ENCODE results near the gene COX6A1.
A peak's percentile ranks its signal among the peaks of the same experiment; 100 is the strongest.

The COX6A1 gene

DNA sequence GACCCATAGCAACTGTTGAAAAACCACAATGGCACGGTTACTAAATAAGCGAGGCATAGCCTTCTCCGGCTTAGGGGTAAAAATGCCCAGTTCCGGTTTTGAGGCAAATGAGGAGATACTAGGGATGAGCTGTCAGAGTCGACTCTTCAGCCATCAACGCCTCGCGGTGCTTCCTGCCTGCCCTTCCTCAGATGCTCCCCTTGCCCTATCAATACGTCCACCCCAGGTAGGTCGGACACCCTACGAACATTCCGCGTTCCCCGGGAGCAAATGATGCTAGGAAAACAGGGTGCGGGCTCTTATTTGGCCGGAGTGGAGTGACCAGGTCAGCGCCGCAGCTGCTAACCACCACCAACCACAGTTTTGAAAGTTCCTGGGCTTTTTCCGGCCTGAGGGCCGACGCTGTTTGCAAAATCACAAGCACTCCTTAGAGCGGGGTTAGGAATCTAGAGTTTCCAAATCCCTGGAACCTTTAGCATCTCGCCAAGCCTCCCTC is 30.5 kb downstream of the COX6A1 start:
- peak; percentile 28 for DNase-seq

DNA sequence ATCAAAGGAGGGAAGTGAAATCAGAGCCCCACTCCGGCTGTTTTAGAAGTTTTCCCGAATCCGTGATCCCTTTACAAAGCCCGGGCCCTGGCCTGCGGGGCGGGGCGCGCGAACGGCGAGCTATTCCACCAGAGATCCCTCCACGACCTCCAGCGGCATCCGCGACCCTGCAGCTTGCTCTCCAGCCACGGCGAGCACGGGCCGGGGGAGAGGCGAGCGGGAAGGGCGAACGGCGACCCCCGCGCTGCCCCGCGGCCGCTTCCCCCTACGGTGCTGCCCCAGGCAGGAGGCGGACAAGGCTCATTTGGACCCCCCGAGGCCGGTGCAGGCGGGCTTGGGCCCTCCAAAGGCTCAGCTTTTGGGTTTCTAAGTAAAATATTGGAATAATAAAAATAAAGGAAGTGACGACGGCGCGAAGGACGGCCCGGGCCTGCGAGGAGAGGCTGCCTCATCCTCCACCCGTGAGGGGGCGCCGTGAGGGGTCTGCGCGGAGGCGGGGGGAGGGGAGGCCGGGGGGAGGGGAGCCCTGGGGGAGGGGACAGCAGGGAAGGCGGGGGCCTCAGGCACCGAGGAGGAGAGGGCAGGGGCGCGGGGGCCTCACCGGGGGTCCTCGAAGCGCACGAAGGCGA is 31.0 kb downstream of the COX6A1 start:
- DNase-seq, result peak; percentile 73

DNA sequence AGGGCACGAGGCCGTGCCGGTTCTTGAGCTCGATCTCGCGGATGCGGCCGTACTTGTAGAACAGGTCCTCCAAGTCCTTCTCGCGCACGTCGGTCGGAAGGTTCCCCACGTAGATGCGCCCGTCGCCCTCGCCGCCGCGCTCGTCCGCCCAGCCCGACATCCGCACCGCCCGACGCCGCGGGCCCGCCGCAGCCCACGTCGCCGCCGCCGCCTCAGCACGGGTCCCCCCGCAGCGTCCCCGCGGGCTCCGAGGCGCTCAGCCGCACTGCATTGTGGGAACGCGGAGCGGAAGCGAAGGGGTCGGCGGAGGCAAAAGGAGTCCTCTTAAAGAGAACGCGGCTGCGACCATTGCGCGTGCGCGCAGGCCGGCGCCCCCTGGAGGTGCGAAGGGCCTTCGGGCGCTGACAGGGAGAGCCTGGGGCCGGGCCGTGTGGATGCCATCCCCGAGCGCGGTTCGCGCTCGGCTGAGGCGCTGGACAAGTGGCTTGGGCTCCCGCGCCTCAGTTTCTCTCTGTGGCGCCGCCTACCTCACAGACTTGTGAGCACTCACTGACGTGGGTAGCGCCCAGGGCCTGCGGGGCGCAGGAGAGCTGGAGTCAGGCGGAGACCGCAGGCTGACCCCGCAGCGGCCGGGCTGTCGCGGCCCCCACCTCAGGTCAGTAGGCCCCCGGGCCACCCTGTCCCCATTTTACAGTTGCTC is 31.7 kb downstream of the COX6A1 start, which contains the start of gene SRSF9:
Gene SRSF9, minus strand, starts transcription at position 299 of the 700 bp plus-strand sequence. Its CDS starts 139 bp downstream, at position 160.
- peak; percentile 98 for DNase-seq

DNA sequence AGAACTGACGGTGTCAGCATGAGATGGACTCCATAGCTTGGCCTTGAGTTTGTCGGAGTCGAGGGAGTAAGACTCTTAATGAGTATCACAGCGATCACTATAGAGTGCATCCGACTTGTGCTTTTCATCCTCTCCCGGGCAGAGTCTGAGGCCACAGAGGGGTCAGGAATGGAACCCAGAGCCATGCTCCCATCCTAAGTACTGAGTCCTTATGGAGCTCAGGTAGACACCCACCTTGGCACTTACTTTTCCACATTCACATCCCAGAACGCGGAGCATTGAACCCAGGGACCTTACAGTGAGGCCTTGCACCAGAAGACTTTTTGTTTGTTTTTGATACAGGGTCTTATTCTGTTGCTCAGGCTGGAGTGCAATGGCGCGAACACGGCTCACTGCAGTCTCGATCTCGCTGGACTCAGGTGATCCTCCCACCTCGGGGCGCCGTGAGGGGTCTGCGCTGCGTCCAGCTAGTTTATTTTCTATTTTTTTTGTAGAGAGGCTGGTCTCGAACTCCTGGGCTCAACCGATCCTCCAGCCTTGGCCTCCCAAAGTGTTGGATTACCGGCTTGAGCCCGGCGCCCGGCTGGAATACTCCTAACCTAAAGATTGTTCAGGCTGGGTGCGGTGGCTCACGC is 32.4 kb downstream of the COX6A1 start:
- DNase-seq, result peak; percentile 65

DNA sequence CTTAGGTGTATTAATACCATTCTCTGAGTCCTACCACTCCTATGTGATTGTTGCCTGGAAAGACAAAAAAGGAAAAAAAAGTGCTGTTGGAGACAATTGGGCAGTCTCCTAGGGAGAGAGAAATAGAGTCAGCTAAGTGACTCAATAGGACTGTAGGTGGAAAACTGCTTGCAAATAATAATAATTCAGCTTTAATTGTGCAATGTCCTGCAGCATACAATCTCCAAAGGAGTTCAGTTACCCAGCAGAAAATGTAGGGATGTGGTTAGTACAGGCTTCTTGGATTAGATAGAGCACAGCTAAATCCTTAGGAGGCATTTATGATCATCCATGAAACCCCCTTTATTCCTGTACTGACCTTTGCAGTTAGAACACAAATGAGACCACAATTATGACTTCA is 34.6 kb downstream of the COX6A1 start:
- no peak for DNase-seq

DNA sequence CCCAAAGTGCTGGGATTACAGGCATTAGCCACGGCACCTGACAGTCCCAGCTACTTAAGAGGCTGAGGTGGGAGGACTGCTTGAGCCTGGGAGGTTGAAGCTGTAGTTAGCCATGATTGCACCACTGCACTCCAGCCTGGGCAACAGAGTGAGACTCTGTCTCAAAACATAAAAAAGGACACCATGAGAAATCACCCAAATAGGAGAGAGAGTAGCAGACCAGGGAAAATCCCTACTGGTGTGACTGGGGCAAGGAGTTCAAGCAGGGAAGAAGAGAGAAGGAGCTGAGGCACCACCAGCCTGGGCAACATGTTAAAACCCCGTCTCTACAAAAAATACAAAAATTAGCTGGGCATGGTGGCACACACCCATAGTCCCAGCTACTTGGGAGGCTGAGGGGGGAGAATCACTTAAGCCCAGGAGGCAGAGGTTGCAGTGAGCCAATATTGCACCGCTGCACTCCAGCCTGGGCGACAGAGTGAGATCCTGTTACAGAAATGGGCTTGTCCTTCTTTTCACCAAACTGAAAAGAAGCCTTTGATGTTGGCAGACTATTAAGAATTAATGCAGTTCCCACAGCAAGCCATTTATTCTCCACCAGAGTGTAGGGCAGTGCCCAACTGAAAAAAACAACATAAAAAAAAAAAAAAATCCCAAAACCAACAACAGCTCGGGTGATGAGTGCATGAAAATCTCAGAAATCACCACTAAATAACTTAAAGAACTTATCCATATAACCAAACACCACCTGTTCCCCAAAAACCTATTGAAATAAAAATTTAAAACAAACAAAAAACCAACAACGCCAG is 36.1 kb downstream of the COX6A1 start:
- peak; percentile 38 for DNase-seq

DNA sequence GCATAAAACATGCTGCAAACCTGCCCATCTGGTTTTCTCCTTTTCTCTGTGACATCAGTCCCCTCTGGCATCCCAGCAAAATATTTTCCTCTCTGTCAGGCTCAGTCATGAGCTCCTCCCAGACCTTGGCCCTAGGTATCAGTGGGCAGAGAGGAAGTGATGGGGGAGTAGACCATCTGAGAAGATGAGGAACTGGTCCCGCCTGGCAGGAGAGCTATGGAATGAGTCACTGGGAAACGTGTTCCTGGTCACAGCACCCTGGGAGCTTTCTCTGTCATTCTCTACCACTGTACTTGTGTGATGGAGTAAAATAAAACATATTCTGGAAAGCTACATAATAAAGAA is 36.7 kb downstream of the COX6A1 start:
- DNase-seq, result no peak

DNA sequence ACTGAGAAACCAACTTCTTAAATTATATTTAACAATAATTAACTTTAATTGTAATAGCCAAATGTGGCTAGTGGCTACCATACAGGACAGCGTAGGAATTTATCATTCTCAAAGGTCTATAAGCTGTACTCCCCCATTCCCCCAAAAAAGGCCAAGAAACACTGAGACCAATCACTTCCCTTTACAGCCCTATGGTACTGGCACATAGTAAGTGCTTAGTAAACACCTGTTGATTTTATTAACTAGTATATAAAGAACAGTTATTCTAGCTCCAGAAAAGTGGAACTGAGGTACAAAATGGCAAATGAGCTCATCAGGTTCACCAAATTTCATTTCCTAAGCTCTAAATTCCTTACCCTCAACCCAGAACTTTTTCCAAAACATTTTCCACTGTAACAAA is 37.7 kb downstream of the COX6A1 start:
- DNase-seq, result no peak

DNA sequence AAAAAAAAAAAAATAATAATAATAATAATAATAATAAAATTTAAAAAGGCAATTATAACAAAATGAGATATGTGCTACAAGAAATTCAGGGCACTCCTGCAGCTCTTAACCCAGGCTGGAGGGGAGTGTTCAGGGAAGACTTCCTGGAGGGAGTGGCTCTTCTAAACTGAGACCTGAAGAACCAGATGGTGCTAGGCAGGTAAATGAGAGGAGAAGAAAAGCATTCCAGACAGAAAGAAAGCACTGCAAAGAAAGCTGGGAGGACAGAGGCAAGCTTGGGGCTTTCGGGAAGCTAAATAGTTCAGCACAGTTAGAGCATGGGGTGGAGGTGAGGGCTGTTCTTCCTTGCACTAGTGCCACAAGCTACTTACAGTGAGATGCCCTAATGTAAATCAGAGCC is 41.5 kb downstream of the COX6A1 start:
- no peak for DNase-seq

DNA sequence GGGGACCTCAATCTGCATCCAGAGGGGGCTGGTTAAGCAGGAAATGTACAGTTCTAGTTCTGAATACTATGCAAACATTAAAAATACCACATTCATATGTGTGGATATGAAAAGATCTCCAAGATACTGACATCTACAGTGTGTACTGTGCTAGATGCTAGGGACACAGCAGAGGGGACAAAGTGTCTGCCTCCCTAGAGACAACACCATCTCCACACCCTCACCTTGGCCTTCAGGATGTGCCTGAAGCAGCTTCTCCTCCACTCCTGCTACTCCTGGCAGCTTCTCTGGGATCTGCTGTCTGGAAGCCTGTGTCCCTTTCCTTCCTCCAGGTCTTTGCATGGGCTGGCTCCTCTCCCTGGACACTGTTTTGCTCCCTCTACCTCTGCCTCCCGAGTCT is 42.3 kb downstream of the COX6A1 start:
- no peak for DNase-seq

DNA sequence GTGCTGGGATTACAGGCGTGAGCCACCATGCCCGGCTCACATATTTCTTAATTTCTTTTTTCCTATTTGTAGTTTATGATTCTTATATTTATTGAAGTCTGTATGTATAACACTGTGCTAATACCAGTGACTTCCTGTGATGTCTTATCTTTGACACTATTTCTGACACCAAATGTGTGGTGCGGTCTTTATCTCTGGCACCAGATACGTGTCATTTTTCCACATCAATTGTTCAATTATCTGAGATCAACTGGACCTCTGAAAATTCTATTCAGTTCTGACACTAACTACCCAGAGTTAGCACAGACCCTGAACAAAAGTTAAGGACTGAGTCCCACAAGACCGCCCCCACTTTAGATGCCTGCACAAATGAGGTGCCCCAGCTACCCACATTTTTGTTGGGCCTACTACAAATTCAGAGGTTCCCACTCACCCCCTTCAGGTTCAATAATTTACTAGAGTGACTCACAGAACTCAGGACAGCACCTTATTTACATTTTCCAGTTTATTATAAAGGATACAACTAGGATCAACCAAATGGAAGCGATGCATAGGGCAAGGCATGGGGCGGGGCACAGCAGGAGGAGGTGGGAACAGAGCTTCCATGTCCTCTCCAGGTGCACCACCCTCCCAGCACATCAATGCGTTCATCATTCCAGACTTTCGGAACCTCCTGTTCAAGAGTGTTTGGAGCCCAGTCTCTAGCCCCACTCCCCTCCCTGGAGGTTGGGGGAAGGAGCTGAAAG is 43.3 kb downstream of the COX6A1 start:
- no peak for DNase-seq

DNA sequence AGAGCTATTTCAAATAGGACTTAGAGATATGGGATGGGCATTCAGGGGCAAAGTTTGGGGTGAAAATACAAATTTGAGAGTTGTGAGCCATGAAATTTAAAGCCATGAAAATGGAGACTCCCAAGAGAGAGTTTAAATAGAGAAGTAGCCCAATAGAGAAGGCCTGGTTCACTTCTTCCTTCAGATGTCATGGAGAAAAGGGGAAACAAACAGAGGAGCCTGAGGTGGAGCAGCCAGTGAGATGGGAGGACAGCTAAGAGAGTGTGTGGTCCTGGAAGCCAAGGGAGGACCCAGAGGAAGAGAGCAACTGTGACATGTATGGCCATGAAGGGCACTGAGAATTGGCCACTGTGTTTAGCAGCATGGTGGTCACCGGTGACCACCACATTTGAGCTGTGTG is 45.7 kb downstream of the COX6A1 start:
- DNase-seq, result no peak

DNA sequence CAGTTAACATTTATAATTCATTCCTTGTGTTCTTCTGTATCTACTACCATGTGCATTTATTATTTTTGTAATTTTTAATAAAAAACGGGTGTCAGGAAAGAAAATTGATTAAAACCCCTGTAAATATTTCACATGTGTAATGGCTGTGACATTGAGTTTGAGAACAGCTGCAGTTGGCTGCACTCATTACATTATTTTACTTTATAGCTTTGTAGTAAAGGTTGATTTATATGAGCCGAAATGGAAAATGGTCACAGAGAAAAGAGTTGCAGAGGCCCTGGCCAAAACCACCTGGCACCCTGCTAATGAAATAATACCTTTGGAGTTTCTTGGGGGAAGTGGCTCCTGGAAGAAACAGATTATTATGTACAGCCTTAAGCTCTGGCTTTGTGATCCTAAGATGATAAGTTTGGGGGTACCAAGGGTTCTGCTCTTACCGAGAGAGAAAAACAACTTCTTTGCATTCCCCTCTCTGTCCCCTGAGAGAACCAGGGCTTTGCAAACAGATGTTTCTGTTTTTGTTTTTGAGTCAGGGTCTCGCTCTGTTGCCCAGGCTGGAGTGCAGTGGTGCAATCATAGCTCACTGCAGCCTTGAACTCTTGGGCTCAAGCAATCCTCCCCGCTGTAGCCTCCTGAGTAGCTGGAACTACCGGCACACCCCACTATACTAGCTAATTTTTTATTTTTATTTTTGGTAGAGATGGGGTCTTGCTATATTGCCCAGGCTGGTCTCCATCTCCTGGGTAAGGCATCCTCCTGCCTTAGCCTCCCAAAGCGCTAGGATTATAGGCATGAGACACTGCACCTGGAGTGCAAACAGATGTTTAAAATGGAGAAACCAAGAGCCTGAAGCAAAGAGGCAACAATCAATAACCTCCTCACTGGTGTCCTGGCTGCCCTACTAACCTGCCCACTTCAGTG is 48.3 kb downstream of the COX6A1 start:
- peak; percentile 61 for DNase-seq

DNA sequence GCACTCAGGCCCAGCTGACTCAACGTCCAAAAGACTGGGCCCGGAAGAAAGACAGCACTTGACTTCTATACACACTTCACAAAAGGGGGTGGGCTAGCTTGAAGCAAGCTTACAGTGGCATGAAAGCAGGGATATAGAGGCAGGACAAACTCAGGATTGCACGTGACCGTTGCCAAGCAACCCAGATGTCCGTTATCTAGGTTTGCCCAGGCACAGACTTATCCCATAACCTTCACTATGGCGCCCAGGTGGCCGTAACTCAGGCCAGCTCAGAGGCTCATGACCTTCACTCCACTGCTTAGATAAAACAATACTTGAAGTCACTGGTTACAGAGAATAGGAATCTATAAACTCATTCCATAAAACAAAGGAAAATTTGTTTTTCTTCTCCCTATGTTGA is 49.6 kb downstream of the COX6A1 start:
- peak; percentile 62 for DNase-seq

DNA sequence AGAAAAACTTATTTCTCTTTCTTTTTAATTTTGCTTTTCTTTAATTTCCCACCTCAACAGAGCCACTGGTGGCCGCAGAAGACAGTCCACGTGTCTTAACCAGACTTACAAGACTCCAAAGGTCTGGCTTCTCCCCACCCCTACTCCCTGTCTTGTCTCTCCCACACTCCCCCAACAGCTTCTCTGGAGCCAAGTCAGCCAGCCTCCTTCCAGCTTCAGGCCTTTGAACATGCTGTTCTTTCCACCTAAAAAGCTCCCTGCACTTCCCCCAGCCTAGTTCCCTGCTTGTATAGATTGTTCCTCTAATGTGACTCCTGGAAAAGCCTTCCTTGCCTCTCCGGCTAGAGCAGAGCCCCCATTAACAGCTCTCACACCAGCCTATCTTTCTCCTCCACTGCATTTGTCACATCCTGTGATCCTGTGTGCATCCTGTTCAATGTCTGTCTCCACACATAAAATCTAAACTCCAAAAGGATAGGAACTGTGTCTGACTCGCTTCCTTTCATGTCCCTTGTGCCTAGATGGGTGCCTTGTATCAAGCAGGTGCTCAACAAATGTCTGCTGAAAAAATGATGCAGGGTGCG is 50.2 kb downstream of the COX6A1 start:
- DNase-seq, result no peak

DNA sequence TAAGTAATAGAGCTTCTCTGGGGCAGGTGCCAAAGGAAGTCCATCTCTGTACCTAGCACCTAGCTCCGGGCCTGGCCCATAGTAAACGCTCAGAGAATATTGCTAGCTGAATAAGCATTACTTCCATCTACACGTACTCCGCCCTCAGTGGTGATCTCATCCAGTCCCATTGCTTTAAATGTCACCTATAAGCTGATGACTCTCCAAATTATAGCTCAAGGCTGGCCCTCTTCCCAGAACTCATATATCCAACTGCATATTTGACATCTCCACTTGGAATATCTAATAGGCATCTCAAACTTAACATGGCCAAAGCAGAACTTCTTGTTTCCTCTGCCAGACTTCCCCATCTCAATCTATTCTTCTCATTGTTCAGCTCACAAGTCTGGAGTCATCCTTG is 51.1 kb downstream of the COX6A1 start:
- DNase-seq, result no peak

DNA sequence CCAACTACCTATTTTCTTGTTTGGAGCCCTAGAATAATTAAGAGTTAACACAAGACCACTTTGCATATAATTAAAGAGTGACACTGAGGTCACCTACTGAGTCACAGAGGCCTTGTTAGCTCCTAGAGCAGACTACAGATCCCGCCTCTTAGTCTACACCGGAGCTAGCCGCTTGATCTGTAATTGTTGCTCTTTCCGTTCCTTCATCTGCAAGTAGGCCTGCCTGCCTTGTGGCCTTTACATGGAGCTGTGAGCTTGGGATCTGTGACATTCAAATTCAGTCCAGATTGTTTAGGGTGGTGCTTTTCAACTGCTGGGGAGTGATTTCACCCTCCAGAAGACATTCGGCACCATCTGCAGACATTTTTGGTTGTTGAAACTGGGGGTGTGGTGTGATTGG is 52.4 kb downstream of the COX6A1 start:
- no peak for DNase-seq

Data from NCI-H82 (cell line).